H1 (cell line): ENCODE measurements around the gene RNF166. TPM values are rescaled to one million over a fixed set of nuclear protein-coding genes. Genes with fewer than 3 reads are reported as not detected.

Source experiments
- CEBPB ChIP-seq: IDR thresholded peaks from 2 replicates; pipeline ENCODE4 v1.6.1; 2012; ENCODE audit warnings: low read depth, low read length
- CHD2 ChIP-seq: IDR thresholded peaks from 2 replicates; pipeline ENCODE4 v1.6.1; 2012; ENCODE audit warnings: low read length, improper control_type of control experiment
- CTBP2 ChIP-seq: IDR thresholded peaks from 2 replicates; pipeline ENCODE4 v1.7.0; 2011; ENCODE audit warnings: borderline replicate concordance, mild to moderate bottlenecking, moderate library complexity, mixed read lengths, low read length; ENCODE audit not compliant: insufficient read depth, insufficient read length
- JUN ChIP-seq: IDR thresholded peaks from 2 replicates; pipeline ENCODE4 v1.6.1; 2011; ENCODE audit warnings: low read depth, mild to moderate bottlenecking, improper control_type of control experiment, low read length
- NANOG ChIP-seq: IDR thresholded peaks from 2 replicates; pipeline ENCODE4 v1.6.1; 2011; ENCODE audit warnings: low read length, low read depth, mild to moderate bottlenecking, inconsistent platforms; ENCODE audit not compliant: insufficient read depth, poor library complexity, severe bottlenecking
- PHF8 ChIP-seq: fragments of 200-600 bp; sonication (generic); conservative IDR thresholded peaks from 2 replicates; pipeline ENCODE4 v1.7.1; 2012; ENCODE audit warnings: low read depth, mild to moderate bottlenecking, inconsistent platforms, low read length, moderate library complexity
- POLR2AphosphoS5 ChIP-seq: IDR thresholded peaks from 2 replicates; pipeline ENCODE4 v1.6.1; 2011; ENCODE audit warnings: low read depth, low read length
- RFX5 ChIP-seq: IDR thresholded peaks from 2 replicates; pipeline ENCODE4 v1.6.1; 2011; ENCODE audit warnings: low read depth, low read length, improper control_type of control experiment, borderline replicate concordance
- SP2 ChIP-seq: IDR thresholded peaks from 2 replicates; pipeline ENCODE4 v1.6.1; 2012; ENCODE audit warnings: mild to moderate bottlenecking, low read length, inconsistent platforms
- SP4 ChIP-seq: IDR thresholded peaks from 2 replicates; pipeline ENCODE4 v1.6.1; 2012; ENCODE audit warnings: low read length, inconsistent platforms
- polyA plus RNA-seq, 7 experiments: library from polyadenylated mRNA; depleted of rRNA in 3 of 7; stranded (reverse) in 5 of 7; unstranded in 2 of 7; fragments of >200 nt in 5 of 7; fragments of 200-250 nt in 2 of 7; gene quantifications; 1 replicate in 5 of 7; 2 replicates in 1 of 7; 4 replicates in 1 of 7; pipeline versions ENCODE4 v1.2.1 to v1.2.3, GENCODE V29; 2011 to 2013; ENCODE audit warnings: missing spikeins in 2 of 7, mixed read lengths in 2 of 7
- total RNA-seq: library from RNA; stranded (reverse); fragmentation: NEBNext Ultra II Directional; extraction: Animal tissue kit (Norgen Biotek cat#: 25700); gene quantifications from 2 replicates; pipeline ENCODE4 v1.2.1, GENCODE V29; 2021
- TF ChIP-seq, protein P1 (sequence below): fragments of 300-600 bp; sonication (generic); IDR thresholded peaks from 2 replicates; pipeline ENCODE4 v1.7.1; 2012; ENCODE audit warnings: low read length, moderate library complexity, mild to moderate bottlenecking, inconsistent platforms; ENCODE audit not compliant: insufficient replicate concordance
- TF ChIP-seq, protein P2 (sequence below): IDR thresholded peaks from 2 replicates; pipeline ENCODE4 v1.6.1; 2012; ENCODE audit warnings: inconsistent platforms

RNF166 gene
- total and polyA plus RNA-seq, 2 of the 8 experiments (the other 6 are each of a cell fraction or from before 2014, with no cell fraction given) = 29.8 to 31.2 TPM

DNA sequence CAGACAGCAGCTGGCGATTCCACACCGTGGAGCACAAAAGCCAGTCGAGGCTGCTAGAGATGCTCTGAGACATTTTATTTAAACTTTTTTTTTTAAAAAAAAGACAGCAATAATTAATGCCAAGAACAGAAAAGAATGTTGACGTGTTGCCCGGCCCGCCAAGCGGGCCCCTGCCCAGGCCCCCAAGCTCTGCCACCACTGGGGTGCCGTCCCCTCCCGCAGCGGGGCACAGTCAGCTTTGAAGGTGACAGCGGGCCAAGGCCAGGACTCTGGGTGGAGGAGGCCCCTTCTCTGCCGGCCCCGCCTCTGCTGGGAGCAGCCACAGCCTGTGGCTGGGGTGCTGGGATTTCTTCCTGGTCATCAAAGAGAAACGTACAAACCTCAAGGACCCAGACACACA lies 9.8 kb downstream of the RNF166 start (continued):
- TF ChIP-seq, protein P1, sequence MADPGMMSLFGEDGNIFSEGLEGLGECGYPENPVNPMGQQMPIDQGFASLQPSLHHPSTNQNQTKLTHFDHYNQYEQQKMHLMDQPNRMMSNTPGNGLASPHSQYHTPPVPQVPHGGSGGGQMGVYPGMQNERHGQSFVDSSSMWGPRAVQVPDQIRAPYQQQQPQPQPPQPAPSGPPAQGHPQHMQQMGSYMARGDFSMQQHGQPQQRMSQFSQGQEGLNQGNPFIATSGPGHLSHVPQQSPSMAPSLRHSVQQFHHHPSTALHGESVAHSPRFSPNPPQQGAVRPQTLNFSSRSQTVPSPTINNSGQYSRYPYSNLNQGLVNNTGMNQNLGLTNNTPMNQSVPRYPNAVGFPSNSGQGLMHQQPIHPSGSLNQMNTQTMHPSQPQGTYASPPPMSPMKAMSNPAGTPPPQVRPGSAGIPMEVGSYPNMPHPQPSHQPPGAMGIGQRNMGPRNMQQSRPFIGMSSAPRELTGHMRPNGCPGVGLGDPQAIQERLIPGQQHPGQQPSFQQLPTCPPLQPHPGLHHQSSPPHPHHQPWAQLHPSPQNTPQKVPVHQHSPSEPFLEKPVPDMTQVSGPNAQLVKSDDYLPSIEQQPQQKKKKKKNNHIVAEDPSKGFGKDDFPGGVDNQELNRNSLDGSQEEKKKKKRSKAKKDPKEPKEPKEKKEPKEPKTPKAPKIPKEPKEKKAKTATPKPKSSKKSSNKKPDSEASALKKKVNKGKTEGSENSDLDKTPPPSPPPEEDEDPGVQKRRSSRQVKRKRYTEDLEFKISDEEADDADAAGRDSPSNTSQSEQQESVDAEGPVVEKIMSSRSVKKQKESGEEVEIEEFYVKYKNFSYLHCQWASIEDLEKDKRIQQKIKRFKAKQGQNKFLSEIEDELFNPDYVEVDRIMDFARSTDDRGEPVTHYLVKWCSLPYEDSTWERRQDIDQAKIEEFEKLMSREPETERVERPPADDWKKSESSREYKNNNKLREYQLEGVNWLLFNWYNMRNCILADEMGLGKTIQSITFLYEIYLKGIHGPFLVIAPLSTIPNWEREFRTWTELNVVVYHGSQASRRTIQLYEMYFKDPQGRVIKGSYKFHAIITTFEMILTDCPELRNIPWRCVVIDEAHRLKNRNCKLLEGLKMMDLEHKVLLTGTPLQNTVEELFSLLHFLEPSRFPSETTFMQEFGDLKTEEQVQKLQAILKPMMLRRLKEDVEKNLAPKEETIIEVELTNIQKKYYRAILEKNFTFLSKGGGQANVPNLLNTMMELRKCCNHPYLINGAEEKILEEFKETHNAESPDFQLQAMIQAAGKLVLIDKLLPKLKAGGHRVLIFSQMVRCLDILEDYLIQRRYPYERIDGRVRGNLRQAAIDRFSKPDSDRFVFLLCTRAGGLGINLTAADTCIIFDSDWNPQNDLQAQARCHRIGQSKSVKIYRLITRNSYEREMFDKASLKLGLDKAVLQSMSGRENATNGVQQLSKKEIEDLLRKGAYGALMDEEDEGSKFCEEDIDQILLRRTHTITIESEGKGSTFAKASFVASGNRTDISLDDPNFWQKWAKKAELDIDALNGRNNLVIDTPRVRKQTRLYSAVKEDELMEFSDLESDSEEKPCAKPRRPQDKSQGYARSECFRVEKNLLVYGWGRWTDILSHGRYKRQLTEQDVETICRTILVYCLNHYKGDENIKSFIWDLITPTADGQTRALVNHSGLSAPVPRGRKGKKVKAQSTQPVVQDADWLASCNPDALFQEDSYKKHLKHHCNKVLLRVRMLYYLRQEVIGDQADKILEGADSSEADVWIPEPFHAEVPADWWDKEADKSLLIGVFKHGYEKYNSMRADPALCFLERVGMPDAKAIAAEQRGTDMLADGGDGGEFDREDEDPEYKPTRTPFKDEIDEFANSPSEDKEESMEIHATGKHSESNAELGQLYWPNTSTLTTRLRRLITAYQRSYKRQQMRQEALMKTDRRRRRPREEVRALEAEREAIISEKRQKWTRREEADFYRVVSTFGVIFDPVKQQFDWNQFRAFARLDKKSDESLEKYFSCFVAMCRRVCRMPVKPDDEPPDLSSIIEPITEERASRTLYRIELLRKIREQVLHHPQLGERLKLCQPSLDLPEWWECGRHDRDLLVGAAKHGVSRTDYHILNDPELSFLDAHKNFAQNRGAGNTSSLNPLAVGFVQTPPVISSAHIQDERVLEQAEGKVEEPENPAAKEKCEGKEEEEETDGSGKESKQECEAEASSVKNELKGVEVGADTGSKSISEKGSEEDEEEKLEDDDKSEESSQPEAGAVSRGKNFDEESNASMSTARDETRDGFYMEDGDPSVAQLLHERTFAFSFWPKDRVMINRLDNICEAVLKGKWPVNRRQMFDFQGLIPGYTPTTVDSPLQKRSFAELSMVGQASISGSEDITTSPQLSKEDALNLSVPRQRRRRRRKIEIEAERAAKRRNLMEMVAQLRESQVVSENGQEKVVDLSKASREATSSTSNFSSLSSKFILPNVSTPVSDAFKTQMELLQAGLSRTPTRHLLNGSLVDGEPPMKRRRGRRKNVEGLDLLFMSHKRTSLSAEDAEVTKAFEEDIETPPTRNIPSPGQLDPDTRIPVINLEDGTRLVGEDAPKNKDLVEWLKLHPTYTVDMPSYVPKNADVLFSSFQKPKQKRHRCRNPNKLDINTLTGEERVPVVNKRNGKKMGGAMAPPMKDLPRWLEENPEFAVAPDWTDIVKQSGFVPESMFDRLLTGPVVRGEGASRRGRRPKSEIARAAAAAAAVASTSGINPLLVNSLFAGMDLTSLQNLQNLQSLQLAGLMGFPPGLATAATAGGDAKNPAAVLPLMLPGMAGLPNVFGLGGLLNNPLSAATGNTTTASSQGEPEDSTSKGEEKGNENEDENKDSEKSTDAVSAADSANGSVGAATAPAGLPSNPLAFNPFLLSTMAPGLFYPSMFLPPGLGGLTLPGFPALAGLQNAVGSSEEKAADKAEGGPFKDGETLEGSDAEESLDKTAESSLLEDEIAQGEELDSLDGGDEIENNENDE = no peak
- no peak for TF ChIP-seq CHD2
- TF ChIP-seq RFX5 = no peak
- TF ChIP-seq JUN = no peak
- no peak for TF ChIP-seq POLR2AphosphoS5
- no peak for TF ChIP-seq CTBP2
- no peak for TF ChIP-seq SP4
- TF ChIP-seq NANOG = no peak
- no peak for TF ChIP-seq CEBPB
- TF ChIP-seq SP2 = no peak
- TF ChIP-seq PHF8 = no peak
- TF ChIP-seq, protein P2, sequence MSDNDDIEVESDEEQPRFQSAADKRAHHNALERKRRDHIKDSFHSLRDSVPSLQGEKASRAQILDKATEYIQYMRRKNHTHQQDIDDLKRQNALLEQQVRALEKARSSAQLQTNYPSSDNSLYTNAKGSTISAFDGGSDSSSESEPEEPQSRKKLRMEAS = no peak
